ENCODE results near the gene PTPN20.
A peak's percentile ranks its signal among the peaks of the same experiment; 100 is the strongest.
"Not testable (repeated sequence)": the region's sequence is repeated elsewhere in the genome, so short reads cannot be mapped to it uniquely, and the experiment has no call there.

Gene PTPN20, protein sequence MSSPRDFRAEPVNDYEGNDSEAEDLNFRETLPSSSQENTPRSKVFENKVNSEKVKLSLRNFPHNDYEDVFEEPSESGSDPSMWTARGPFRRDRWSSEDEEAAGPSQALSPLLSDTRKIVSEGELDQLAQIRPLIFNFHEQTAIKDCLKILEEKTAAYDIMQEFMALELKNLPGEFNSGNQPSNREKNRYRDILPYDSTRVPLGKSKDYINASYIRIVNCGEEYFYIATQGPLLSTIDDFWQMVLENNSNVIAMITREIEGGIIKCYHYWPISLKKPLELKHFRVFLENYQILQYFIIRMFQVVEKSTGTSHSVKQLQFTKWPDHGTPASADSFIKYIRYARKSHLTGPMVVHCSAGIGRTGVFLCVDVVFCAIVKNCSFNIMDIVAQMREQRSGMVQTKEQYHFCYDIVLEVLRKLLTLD

DNA sequence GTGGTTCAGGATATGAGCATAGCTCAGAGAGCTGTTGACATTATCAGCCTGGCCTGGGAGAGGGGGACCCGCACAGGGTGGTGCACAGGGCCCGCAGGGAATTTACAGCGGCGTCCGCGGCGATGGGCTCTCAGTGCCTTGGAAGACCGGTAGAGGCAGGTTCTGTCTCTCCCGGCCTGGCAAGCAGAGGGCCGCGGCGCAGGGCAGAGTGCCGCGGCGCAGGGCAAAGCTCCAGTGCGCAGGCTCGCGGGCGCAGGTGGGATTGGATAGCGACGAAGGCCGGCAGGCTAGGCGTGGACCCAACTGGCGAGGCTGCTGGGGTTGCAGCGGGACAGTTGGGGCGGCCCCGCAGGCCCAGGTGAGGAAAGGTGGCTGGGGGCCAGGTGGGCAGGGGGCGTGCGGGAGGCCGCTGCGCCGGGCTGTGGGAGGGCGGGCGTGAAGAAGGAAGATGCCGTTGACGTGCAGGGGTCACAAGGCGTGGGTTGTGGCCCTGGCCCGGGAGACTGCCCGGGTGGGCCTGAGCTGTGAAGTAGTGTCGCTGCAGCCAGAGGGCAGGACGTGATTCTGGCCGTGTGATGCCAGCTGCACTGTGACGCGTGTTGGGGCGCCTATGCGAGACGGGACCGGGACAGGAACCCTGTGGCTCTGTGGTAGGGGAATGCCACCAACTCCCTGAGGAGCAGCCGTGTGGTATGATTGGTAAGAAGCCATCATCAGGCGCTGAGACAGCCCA lies at the start of gene PTPN20:
PTPN20 (plus strand) TSS at position 285 of the 733 bp plus-strand sequence. CDS start 21,072 bp downstream, outside the sequence.
- H3K27ac ChIP-seq; DNase-seq (ENCODE audit: low read depth, low spot score): not testable (repeated sequence)

DNA sequence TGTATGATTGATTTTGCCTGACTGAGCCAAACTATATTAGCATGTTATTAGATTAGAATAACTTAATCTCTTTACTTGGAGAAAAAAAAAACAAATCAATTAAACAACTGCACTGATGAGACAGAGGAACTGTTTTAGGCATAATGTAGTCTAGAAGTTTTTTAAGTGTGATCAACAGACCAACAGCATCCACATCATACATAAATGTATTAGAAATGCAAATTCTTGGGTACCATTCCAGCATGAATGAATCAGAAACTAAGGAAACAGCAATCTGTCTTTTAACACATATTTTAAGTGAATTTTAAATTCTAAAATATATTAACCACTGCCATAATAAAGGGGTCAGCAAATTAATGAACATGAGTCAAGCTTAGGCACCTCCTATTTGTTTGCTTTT lies 41.5 kb upstream of the PTPN20 start:
- not testable (repeated sequence) for DNase-seq (ENCODE audit: low read depth, low spot score)

DNA sequence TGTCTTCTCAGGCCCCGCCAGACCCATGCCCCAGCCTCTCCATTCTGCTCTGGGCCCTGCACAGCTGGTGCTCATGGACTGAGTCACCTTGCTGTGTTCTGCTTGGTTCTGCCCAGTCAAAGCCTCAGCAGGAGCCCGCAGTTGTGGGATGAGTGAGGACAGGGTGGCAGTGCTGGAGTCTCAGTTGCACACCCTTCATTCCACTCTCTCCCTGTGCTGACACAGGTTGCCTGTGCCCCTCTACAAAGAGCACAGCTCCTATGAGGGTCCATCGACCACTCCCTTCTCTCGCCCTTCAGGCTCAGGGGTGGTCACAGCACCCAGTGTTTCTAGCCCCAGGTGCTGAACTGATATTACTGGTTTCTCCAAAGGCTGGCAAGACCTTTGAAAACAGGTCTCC lies 39.6 kb upstream of the PTPN20 start:
- not testable (repeated sequence) for DNase-seq (ENCODE audit: low read depth, low spot score); H3K27ac ChIP-seq

More for the DNA sequence above, 41.5 kb upstream of the PTPN20 start:
- H3K27ac ChIP-seq = not testable (repeated sequence)

DNA sequence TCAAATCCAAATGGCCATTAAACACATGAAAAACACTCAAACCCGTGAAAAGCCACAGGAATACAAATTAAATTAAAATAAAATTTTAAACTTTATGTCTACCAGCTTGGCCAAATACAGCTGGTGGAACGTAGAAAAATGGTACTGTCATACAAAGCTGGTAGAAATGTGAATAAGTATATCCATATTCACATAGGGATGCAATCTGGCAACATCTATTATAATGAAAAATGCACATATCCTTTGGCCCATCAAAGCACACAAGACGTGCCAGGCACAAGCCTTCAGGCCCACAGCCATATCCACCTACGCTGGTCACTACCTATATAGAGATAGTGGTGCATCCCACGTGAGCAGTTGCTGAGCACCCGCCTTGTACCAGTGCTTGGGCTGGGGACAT lies 35.9 kb upstream of the PTPN20 start:
- H3K27ac ChIP-seq; DNase-seq (ENCODE audit: low read depth, low spot score): not testable (repeated sequence)

DNA sequence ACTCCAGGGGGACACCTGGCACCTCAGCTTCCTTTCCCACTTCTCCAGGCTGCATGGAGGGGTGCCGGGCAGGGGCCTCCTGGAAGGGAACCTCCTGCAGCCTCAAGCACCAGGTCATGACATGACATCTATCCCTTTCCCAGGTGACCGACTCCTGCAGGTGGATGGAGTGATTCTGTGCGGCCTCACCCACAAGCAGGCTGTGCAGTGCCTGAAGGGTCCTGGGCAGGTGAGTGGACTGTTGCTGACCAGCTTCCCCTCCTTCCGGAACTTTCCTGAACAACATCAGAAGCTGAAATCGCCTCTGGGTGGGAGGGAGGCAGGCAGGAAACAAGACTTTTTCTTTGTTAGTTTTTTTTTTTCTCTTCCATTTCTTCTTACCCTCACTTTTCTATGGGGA lies 34.5 kb upstream of the PTPN20 start:
- H3K27ac ChIP-seq = not testable (repeated sequence)

DNA sequence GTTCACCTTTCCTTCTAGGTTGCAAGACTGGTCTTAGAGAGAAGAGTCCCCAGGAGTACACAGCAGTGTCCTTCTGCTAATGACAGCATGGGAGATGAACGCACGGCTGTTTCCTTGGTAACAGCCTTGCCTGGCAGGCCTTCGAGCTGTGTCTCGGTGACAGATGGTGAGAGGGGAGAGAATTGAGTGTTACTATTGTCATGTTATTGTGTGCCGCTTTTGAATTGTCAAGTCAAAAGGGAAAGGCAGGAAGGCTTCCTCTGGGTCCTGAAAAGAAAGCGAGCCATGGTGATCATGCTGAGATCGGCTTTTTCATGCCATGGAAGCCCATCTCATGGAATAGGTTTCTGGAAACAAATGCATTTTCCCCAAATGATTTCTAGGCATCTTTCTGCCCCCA lies 32.5 kb upstream of the PTPN20 start:
- not testable (repeated sequence) for H3K27ac ChIP-seq; DNase-seq (ENCODE audit: low read depth, low spot score)

More for the DNA sequence above, 34.5 kb upstream of the PTPN20 start:
- DNase-seq (ENCODE audit: low read depth, low spot score) = not testable (repeated sequence)

DNA sequence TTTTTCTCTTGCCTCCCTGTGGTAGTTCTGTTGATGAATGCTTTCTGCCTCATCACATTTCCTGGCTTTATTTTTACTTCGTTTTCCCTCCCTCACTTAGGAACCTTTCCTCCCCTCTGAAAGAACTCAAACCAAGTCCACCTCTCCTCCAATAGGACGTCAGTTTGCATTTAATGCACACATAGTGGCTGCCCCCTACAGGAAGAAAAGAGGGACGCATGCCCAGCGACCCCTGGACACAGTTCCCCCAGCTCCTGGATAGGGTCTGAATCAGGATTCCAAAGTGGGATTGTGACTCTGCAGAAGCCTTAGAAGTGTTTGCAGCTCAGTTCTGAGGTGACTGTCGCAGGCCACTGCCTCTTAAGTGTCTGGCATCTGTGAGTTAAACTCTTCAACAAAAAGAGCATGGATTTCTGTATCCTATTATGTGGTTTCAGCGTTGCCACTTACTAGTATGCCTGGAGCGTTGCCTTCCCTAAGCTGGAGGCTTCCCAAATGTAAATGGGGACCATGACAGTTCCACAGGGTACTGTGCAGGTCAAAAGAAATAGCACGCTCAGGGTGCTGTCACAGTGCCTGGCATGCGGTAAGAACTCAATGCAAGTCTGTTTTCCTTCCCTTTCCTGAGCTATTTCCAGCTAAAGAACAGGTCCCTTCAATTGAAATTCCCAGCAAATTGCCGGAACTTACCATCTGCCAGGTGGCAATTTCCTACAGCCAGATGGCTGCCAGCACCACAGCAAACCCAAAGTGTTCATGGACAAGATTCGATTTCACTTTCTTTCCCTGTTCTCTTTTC lies 20.2 kb upstream of the PTPN20 start:
- DNase-seq (ENCODE audit: low read depth, low spot score); H3K27ac ChIP-seq: not testable (repeated sequence)

DNA sequence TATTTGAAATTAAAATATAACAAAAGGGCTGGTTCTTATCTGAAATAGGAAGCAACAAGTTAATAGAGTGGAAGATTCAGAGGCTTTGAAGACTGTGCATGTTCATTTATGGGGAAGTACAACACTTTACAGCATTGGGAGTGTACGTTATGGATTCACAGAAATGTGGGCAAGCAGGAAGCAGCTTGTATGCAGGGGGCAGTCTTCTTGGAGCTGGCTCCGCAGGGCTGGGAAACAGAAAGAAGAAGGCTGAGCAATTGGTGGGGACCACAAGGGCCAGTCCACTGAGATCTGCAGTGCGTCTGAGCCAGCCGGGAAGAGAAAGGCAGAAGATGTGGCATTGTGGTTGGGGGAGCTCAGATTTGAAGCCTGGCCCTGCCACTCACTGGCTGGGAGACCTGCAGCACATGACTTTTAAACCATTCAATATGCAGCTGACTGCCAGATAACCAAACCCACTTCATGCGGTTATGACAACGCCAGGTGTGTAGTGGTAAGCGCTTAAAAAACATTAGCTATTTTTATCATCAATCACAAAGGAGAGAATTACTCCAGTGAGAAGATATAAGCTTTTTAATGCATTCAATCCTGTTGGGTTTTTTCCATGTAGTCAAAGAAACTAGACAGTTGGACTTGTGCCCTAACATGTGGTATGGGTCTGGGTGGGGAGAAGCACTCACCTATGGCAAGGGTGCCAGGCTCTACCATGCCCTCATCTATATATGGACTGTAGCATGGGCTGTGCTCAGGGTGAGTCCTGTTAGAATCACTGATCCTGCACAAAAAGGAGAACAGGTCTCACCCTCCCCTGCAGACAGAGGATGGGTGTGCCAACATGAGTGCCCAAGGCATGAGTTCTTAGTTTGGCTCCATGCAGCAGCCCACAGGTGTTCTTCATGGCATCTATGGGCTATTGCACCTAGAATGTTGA lies 14.2 kb upstream of the PTPN20 start:
- not testable (repeated sequence) for DNase-seq (ENCODE audit: low read depth, low spot score); H3K27ac ChIP-seq

DNA sequence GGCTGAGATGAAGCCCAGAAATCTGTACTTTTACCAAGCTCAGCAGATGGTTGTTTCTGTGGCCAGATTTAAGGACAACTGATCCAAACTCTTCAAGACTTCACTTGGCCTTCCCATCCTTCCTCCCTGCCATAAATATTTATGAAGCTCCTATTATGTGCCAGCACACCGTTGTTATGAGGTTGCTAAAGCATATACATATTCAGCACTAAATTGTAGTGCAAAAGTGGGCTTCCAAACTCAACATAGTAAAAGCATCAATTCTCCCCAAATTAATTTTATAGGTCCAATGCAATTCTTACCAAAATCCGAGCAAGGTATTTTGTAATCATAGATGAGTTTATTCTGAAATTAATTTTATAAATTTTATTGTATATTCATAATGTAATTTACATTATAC lies 10.0 kb upstream of the PTPN20 start:
- H3K27ac ChIP-seq; DNase-seq (ENCODE audit: low read depth, low spot score): not testable (repeated sequence)

DNA sequence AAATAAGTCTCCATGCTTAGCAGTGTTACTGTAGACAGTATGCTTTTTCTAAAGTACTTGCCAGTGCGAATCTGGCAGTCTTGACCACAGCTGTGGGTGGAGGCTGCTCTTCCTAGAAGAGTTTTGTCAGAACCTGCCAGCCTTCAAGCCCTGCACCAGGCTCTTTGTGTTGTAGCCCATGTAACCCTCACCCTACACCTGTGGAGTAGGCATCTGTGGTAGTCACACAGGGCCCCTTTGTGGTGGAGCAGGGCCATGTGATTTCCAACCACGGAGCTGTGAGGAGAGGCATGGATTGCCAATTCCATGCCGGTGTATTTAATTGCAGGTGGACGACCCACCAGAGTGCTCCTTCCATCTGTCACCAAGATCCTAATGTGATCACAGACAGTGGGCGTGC lies 7.4 kb upstream of the PTPN20 start:
- DNase-seq (ENCODE audit: low read depth, low spot score); H3K27ac ChIP-seq: not testable (repeated sequence)

DNA sequence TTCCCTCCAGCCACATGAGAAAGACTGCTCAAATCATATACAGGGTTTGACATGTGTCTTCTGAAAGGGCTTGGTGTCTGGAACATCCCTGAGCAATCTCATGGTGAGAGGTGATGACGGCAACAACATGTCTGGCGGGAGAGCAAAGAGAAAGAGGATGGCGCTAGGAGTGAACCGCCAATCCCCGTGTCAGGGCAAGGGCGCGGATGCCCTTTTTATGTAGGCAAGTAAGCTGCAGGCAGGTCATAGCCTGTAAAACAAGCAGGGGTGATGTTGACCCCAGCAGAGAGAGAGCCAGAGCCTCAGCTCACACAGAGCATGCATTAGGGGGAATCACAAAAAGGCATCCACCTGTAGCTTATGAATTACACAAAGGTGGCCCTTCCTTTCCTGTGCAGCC lies 4.9 kb upstream of the PTPN20 start:
- DNase-seq (ENCODE audit: low read depth, low spot score) = not testable (repeated sequence)

DNA sequence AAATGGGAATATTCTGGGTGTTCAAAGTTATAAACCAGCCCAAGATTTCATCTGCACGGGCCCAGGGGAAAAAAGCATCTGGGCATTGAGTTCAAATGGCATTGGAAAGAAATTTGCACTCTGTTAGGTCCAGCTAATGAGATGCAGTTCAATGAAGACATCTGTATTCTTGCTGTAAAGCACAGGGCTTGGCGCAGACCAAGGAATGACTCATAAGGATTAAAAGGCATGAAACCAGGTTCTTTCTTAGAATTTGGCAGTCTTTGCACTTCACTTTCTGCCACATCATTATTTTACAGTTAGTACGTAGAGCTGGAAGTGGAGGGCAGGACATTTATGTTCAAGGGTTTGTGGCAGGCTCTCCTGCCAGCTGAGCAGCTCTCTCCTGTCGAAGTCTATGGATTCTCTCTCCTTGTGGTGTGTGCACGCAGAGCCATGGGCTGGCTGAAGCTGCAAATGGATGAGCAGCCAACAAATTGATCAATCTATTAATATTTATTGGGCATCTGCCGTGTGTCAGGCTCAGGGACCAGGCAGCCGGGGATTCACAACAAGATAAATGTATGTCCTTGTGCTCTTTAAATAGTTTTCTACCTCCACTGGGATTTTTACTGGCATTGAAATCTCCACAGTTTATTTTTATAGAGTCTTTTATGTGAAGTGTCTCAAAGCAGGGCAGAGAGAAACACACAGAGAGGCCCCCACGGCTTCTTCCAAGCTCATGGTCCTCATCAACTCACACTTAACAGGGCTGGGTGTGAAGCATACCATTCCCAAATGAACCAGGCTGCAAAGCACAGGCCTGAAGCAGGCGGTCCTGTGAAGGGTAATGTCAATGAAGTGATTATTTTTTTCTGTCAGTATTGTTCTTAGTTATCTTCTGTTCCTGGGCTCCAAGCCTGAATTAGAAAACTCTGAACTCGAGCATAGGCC lies 3.8 kb upstream of the PTPN20 start:
- not testable (repeated sequence) for DNase-seq (ENCODE audit: low read depth, low spot score); H3K27ac ChIP-seq

More for the DNA sequence above, 4.9 kb upstream of the PTPN20 start:
- not testable (repeated sequence) for H3K27ac ChIP-seq

DNA sequence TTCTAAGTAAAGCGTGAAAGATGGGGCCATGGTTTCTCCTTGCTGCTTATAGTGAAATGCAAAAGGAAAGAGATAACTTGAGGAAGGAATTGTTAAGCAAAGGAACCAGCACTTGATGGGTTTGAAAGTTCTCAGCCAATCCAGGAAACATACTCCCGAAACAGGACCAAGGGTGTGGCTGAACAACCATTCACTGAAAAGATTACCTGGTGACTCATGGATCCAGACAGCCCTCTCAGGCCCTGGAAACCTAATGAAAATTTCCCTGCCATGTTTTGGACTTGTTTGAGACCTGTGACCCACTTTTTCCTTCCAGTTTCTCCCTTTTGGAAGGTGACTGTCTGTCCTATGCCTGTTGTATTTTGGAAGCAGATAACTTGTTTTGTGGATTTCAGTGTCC lies 11.3 kb downstream of the PTPN20 start:
- H3K27ac ChIP-seq; DNase-seq (ENCODE audit: low read depth, low spot score): not testable (repeated sequence)

DNA sequence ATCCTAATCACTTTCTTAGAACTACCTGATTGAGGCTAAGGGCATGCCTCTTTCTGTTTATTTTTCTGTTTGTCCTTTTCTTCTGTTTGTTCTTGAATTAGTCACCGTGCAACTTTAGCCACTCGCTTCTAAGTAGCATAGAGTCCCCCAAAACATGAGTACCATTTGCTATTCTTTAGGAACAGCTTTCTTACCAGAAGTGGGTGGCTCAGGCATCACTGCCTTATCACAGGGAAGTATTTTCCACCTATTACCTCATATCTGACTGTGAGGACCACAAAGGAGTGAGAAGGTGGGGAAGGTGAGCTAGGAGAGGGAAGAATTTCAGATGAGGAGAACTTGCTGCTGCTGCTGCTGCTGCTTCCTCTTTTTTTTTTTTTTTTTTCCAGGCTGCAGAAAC lies 13.9 kb downstream of the PTPN20 start:
- H3K27ac ChIP-seq; DNase-seq (ENCODE audit: low read depth, low spot score): not testable (repeated sequence)

DNA sequence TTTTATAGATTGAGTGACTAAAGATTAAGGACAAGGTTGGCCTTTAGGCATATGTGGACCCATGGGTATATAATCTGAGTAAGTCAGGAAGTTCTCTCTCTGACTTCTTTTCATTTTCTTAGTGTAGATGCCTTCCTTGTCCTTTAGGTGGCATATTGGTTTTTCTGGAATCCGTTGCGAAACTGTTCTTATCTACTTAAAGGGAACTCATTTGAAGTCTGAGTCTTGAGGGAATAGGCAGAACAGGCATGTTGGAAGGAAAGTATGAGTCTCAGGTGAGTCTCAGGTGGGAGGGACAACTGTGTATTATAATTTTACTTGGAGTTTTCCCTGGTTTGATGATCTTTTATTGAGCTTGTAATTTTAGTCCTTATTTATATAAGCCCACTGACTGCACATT lies 14.6 kb downstream of the PTPN20 start:
- H3K27ac ChIP-seq = not testable (repeated sequence)
- DNase-seq (ENCODE audit: low read depth, low spot score) = peak; percentile 1

DNA sequence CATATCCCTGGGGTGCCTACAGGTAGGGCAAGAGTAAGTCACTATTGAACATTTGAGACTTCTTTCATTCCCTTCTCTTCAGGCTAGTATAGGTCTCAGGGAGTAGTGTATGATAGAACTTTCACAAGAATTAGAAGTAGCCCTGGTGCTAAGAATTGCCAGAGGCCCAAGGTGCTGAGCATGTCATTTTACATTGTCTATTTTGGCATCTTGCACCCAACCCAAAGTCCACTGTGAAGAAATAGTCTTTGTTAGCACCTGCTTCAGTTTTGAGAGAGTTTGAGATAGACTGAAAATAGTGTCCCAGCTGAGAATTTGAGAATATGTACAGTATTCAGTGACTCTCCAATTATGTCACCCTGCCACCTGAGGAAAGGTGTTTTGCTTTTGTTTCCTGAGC lies 17.6 kb downstream of the PTPN20 start:
- not testable (repeated sequence) for DNase-seq (ENCODE audit: low read depth, low spot score); H3K27ac ChIP-seq

DNA sequence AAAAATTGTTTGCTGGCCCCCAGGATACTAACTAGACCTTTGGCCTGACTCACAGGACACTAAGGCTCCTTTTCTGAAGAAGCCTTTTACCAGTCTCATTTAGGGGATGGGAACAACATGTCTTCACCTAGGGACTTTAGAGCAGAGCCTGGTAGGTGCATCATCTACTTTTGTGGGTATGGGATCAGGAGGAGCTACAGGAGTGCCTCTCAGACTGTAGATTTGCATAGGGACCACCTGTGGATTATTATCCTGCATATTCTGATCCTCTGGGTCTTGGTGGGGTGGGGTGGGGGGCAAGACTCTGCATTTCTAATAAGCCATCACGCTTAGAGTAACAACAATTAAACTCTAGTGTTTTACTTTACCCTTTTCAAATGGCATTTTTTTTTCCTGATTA lies 21.2 kb downstream of the PTPN20 start:
- not testable (repeated sequence) for H3K27ac ChIP-seq; DNase-seq (ENCODE audit: low read depth, low spot score)

DNA sequence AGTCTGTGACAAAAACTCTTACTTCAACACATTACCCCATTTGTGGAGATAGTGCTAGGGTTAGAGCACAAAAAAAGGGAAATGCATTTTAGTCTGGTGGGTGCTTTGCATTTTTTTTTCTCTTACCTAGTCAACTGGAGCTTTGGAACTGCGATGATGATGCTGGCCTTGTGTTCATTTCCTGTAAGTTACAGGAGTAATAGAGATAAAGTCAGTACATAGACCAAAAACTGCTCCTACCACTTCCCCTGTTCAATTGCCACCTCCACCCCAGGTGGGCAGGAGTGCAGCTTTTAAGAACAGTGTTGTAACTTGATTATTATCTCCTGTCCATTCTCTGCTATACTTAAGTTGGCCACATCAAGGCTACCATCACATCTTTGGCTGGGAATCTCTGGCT lies 29.9 kb downstream of the PTPN20 start:
- DNase-seq (ENCODE audit: low read depth, low spot score); H3K27ac ChIP-seq: not testable (repeated sequence)
